Endodermal cell (in vitro differentiated cells): Measurements from ENCODE around the gene KCNQ4. TPM values are rescaled to one million over a fixed set of nuclear protein-coding genes. Genes with fewer than 3 reads are reported as not detected.

Source experiments
- DNase-seq: peaks from one replicate; pipeline ENCODE4 v3.0.0-alpha.2; 2017
- H3K27ac ChIP-seq: 2 replicates; pipeline ENCODE4 v1.5.1; 2013; ENCODE audit warnings: mild to moderate bottlenecking, low read depth, low read length, moderate library complexity
- H3K27me3 ChIP-seq: 2 replicates; pipeline ENCODE4 v1.6.1; 2013; ENCODE audit warnings: mild to moderate bottlenecking, low read length, moderate library complexity; ENCODE audit not compliant: insufficient read depth, control insufficient read depth, poor library complexity, severe bottlenecking
- H3K36me3 ChIP-seq: 2 replicates; pipeline ENCODE4 v1.7.0; 2013; ENCODE audit warnings: mild to moderate bottlenecking, low read length, moderate library complexity; ENCODE audit not compliant: control insufficient read depth, insufficient read depth
- H3K4me1 ChIP-seq: one replicate; pipeline ENCODE4 v1.7.0; 2013; ENCODE audit warnings: low read length; ENCODE audit not compliant: control insufficient read depth, insufficient read depth
- H3K4me3 ChIP-seq: 2 replicates; pipeline ENCODE4 v1.5.1; 2013; ENCODE audit warnings: mild to moderate bottlenecking, low read length, moderate library complexity
- H3K9ac ChIP-seq: 2 replicates; pipeline ENCODE4 v1.6.1; 2013; ENCODE audit warnings: mild to moderate bottlenecking, low read length, moderate library complexity; ENCODE audit not compliant: poor library complexity, severe bottlenecking; ENCODE audit errors: extremely low read depth
- H3K9me3 ChIP-seq: 2 replicates; pipeline ENCODE4 v1.6.1; 2013; ENCODE audit warnings: mild to moderate bottlenecking, low read length, moderate library complexity; ENCODE audit not compliant: control insufficient read depth
- H3K27ac Mint-ChIP-seq: 2 replicates; pipeline ENCODE4 v1.8.0; 2020; ENCODE audit warnings: mixed read lengths
- H3K27me3 Mint-ChIP-seq: 2 replicates; pipeline ENCODE4 v1.8.0; 2021; ENCODE audit warnings: mild to moderate bottlenecking, mixed read lengths; ENCODE audit not compliant: insufficient read depth
- H3K36me3 Mint-ChIP-seq: 2 replicates; pipeline ENCODE4 v1.8.0; 2020; ENCODE audit warnings: low read depth, mixed read lengths
- H3K4me1 Mint-ChIP-seq: 2 replicates; pipeline ENCODE4 v1.8.0; 2020; ENCODE audit warnings: mixed read lengths
- H3K4me3 Mint-ChIP-seq: 2 replicates; pipeline ENCODE4 v1.8.0; 2020; ENCODE audit warnings: mild to moderate bottlenecking, moderate library complexity, mixed read lengths
- H3K9me3 Mint-ChIP-seq: 2 replicates; pipeline ENCODE4 v1.8.0; 2020; ENCODE audit warnings: mild to moderate bottlenecking, mixed read lengths
- CTCF ChIP-seq: fragments of 200-600 bp; sonication (generic); conservative IDR thresholded peaks from 2 replicates; pipeline ENCODE4 v1.5.0; 2021; ENCODE audit warnings: antibody characterized with exemption, mild to moderate bottlenecking
- WGBS, 2 experiments: methylation state at CpG; one replicate each; pipeline versions ENCODE4 v1.1.5 to v1.1.7; 2013; ENCODE audit warnings: missing lambda C conversion rate in 2 of 2, mixed read lengths in 1 of 2; ENCODE audit not compliant: insufficient coverage in 1 of 2, insufficient read length in 1 of 2; 5-methylcytosine and 5-hydroxymethylcytosine counted together
- total RNA-seq, 2 donors: library from RNA; stranded (reverse); fragmentation: NEBNext Ultra II Directional in 1 of 2; extraction: Animal tissue kit (Norgen Biotek cat#: 25700) in 1 of 2; gene quantifications; 2 replicates in 1 of 2; 3 replicates in 1 of 2; pipeline ENCODE4 v1.2.1, GENCODE V29; 2021

Gene KCNQ4
- total RNA-seq, 2 donors from 2014 or later = 0.22 to 0.88 TPM

DNA sequence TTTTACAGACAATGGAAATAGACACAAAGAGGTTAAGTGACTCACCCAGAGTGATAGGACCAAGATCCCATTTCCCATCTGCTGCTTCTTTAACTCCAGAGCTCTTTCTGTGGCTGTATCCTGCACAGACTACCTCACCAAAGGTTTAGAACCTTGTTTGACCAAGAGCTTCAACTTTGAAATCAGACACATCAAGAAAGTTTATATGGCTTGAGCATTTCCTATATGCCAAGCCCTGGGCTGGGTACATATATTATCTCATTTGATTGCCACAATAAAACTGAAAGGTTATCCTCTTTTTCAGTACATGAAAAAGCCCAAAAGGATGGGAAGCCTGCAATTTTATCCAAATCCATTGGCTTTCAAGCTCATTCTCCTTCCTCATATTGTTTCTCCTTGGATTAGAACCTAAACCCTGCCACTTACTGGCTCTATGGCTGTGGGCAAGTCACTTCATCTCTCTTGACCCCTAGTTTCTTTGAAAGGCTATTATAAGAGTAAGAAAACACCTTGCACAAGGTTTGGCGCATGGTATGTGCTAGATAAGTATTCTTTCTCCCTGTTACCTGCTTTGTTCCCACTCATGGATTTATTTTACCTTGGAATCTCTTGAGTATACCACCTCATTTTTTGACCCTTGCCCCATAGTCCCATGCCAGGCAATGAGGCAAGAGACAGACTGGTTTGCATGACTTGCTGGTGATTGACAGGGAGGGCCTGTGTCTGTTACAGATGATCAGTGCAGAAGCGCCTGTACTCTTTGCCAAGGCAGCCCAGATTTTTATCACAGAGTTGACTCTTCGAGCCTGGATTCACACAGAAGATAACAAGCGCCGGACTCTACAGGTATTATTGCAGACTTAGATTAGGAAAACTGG lies 34.5 kb upstream of the KCNQ4 start:
- peak overlapping the region; percentile 84 for H3K27ac Mint-ChIP-seq
- no peak overlapping the region for H3K4me3 Mint-ChIP-seq
- H3K36me3 Mint-ChIP-seq = peaks cover 55% of the 10 kb centered on the region
- Histone ChIP-seq H3K27ac (no peak overlapping the region), H3K36me3 (peaks cover 75% of the 10 kb centered on the region), H3K4me3 (peak overlapping the region; percentile 10), H3K9ac (peak overlapping the region; percentile 4), H3K4me1 (peaks cover 12% of the 10 kb centered on the region), H3K9me3 (no peaks in the 10 kb centered on the region), H3K27me3 (no peaks in the 10 kb centered on the region)
- H3K27me3 Mint-ChIP-seq = no peaks in the 10 kb centered on the region
- no peak for DNase-seq
- peaks cover 44% of the 10 kb centered on the region for H3K4me1 Mint-ChIP-seq
- 81 to 83% methylated on average over 4 to 5 of the region's 5 CpGs for WGBS, 2 experiments
- H3K9me3 Mint-ChIP-seq = no peaks in the 10 kb centered on the region
- TF ChIP-seq CTCF = no peak

DNA sequence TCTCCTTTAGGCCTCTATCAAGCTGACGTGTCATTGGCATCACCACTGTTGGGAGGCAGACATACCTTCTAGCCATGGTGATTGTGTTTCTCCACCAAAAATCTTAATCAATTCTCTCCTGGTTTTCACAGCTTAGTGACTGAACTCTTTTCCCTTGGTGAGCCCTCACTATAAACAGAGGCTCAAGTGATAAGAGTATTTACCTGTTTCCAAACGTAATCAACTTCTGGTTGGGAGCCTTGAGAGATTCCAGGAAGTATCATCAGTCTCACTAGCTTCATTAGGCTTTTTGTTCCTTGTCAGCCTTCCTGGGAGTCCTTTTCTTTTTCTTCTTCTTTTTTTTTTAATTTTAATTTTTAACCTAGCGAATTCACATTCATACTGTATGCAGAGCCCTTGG lies 33.8 kb upstream of the KCNQ4 start:
- peak overlapping the region; percentile 42 for H3K4me3 ChIP-seq
- H3K9me3 Mint-ChIP-seq = no peaks in the 10 kb centered on the region
- H3K4me1 Mint-ChIP-seq = peaks cover 37% of the 10 kb centered on the region
- H3K27me3 Mint-ChIP-seq = no peaks in the 10 kb centered on the region
- no peak for DNase-seq
- H3K4me3 Mint-ChIP-seq = no peak overlapping the region
- H3K9me3 ChIP-seq = no peaks in the 10 kb centered on the region
- TF ChIP-seq CTCF = no peak
- no peak overlapping the region for H3K27ac ChIP-seq
- peaks cover 61% of the 10 kb centered on the region for H3K36me3 Mint-ChIP-seq
- peaks cover 9% of the 10 kb centered on the region for H3K4me1 ChIP-seq
- H3K36me3 ChIP-seq = peaks cover 82% of the 10 kb centered on the region
- peak overlapping the region; percentile 4 for H3K9ac ChIP-seq
- no peaks in the 10 kb centered on the region for H3K27me3 ChIP-seq
- 41 to 54% methylated on average over 2 to 3 of the region's 3 CpGs for WGBS, 2 experiments
- H3K27ac Mint-ChIP-seq = peak overlapping the region; percentile 84

GRCh38 chr1:40750451-40750908 lies 33.1 kb upstream of the KCNQ4 start:
- H3K36me3 ChIP-seq = peaks cover 82% of the 10 kb centered on the region
- no peaks in the 10 kb centered on the region for H3K9me3 Mint-ChIP-seq
- 87% methylated on average over 2 of the region's 2 CpGs; no CpG with 5 or more reads in 1 of the 2 experiments for WGBS, 2 experiments
- H3K9ac ChIP-seq = no peak overlapping the region
- H3K4me3 ChIP-seq = peak overlapping the region; percentile 42
- peak overlapping the region; percentile 84 for H3K27ac Mint-ChIP-seq
- H3K36me3 Mint-ChIP-seq = peaks cover 64% of the 10 kb centered on the region
- H3K9me3 ChIP-seq = no peaks in the 10 kb centered on the region
- H3K27ac ChIP-seq = no peak overlapping the region
- no peaks in the 10 kb centered on the region for H3K27me3 ChIP-seq
- no peak for TF ChIP-seq CTCF
- H3K27me3 Mint-ChIP-seq = no peaks in the 10 kb centered on the region
- H3K4me1 ChIP-seq = peaks cover 9% of the 10 kb centered on the region
- H3K4me1 Mint-ChIP-seq = peaks cover 31% of the 10 kb centered on the region
- H3K4me3 Mint-ChIP-seq = no peak overlapping the region
- DNase-seq = no peak
